Type B pancreatic cell (in vitro differentiated cells): ENCODE data around the gene BICRAL. TPM values are rescaled to one million over a fixed set of nuclear protein-coding genes. Genes with fewer than 3 reads are reported as not detected.

Experiments used
- DNase-seq: peaks from one replicate; pipeline ENCODE4 v3.0.0; 2021; ENCODE audit warnings: mixed read lengths; ENCODE audit not compliant: unreplicated experiment; ENCODE audit errors: extremely low spot score
- H3K27ac Mint-ChIP-seq: 2 replicates; pipeline ENCODE4 v1.8.0; 2021; ENCODE audit warnings: mild to moderate bottlenecking, mixed read lengths
- H3K27me3 Mint-ChIP-seq: 2 replicates; pipeline ENCODE4 v1.8.0; 2021; ENCODE audit warnings: mixed read lengths
- H3K36me3 Mint-ChIP-seq: 2 replicates; pipeline ENCODE4 v1.8.0; 2021; ENCODE audit warnings: mixed read lengths
- H3K4me1 Mint-ChIP-seq: one replicate; pipeline ENCODE4 v1.8.0; 2021; ENCODE audit warnings: mixed read lengths; ENCODE audit not compliant: unreplicated experiment
- H3K4me3 Mint-ChIP-seq: 2 replicates; pipeline ENCODE4 v1.8.0; 2021; ENCODE audit warnings: mild to moderate bottlenecking, mixed read lengths
- H3K9me3 Mint-ChIP-seq: 2 replicates; pipeline ENCODE4 v1.8.0; 2021; ENCODE audit warnings: mixed read lengths
- total RNA-seq: library from RNA; stranded (reverse); gene quantifications from 2 replicates; pipeline ENCODE4 v1.2.1, GENCODE V29; 2021; ENCODE audit warnings: low replicate concordance
- TF ChIP-seq, protein P1 (sequence below): fragments of 200-600 bp; sonication (generic); conservative IDR thresholded peaks from 2 replicates; pipeline ENCODE4 v1.5.0; 2021; ENCODE audit warnings: antibody characterized with exemption, mild to moderate bottlenecking

The BICRAL gene
- total RNA-seq, 1 donor from 2014 or later, result 9.3 TPM

DNA sequence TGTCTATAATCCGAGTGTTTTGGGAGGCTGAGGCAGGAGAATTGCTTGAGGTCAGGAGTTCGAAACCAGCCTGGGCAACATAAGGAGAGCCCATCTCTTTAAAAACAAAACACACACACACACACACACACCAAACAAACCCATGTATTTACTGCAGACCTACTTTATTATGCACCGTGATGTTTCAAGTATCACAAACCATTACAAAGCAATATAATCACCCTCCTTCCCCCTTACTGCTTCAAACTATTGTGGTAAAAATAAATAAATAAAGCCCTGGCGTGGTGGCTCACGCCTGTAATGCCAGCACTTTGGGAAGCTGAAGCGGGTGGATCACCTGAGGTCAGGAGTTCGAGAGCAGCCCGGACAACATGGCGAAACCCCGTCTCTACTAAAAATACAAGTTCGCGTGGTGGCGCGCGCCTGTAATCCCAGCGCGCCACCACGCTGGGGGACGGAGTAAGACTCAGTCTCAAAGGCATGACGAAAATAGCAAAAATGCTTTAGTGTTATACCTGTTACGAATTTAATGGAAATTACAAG is 37.4 kb upstream of the BICRAL start:
- no peak for DNase-seq
- H3K4me3 Mint-ChIP-seq, result peak overlapping the region; percentile 98
- H3K36me3 Mint-ChIP-seq, result peaks cover 7% of the 10 kb centered on the region
- H3K9me3 Mint-ChIP-seq, result no peaks in the 10 kb centered on the region
- TF ChIP-seq, protein P1, sequence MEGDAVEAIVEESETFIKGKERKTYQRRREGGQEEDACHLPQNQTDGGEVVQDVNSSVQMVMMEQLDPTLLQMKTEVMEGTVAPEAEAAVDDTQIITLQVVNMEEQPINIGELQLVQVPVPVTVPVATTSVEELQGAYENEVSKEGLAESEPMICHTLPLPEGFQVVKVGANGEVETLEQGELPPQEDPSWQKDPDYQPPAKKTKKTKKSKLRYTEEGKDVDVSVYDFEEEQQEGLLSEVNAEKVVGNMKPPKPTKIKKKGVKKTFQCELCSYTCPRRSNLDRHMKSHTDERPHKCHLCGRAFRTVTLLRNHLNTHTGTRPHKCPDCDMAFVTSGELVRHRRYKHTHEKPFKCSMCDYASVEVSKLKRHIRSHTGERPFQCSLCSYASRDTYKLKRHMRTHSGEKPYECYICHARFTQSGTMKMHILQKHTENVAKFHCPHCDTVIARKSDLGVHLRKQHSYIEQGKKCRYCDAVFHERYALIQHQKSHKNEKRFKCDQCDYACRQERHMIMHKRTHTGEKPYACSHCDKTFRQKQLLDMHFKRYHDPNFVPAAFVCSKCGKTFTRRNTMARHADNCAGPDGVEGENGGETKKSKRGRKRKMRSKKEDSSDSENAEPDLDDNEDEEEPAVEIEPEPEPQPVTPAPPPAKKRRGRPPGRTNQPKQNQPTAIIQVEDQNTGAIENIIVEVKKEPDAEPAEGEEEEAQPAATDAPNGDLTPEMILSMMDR, result no peak
- peak overlapping the region; percentile 70 for H3K27ac Mint-ChIP-seq
- peaks cover 34% of the 10 kb centered on the region for H3K4me1 Mint-ChIP-seq
- H3K27me3 Mint-ChIP-seq, result no peaks in the 10 kb centered on the region

DNA sequence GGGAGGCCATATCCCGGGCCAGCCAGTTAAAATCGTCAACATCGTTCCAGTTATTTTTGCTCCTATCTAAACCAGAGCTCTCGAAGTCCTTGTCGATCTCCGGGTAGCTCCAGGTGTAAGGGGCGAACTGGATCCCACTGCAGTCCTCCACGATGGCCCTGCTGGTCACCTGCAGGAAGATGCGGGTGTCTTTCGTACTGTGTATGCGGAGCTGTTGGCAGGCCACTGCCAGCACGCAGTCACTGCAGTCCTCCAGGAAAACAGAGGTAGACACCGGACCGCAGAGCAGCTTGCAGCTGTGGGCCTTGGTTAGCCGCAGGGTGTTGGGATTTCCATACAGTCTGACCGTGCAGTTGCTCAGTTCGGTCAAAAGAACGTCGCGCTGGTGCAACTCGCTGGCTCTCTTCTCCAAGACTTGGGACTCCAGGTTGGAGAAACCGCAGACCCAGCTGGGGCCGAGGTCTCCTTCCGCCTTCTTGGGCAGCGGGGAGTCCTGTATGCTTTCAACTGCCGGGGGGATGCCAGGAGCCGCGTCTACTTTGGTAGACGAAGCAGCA is 36.7 kb upstream of the BICRAL start:
- H3K9me3 Mint-ChIP-seq, result no peaks in the 10 kb centered on the region

DNA sequence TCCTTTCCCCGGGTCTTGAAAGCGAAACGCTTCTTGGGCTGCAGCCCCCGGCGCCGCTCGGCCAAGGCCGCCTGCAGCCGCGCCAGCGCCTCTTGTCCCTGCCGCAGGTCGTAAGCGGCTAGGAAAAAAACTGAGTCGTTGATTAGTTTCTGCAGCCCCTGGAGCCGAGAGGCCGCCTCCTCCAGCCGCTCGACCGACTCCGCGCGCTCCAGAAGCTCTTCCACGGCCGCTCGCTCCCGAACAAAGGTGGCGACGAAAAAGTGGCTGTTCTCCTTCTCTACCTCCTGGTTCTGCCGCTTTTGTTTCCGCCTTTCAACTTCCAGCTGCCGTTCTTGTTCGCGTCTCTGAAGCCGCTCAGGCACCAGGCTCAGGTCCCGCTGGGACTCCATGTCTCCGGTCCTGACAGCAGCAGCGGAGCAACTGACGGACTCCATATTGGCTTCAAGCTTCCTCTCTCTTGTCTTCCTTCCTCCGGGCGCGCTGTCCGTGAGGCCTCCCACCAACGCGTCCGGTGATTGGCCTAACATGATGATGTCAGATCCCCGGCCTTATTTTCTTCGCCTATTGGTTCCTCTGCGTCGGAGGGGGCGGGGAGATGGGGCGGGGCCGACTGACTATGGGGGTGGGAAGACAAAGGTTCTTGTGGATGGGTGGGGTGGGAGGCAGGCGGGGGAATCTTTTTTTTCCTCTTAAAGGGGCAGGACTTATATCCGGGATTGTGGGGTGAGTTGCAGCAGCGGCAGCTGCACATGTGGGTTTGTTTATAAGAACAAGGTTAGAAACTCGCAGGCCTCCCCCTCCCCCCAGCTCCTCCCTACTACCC is 36.0 kb upstream of the BICRAL start, which contains the start of gene TBCC:
TSS of gene TBCC (minus strand) at position 464 of the 823 bp plus-strand sequence. CDS start at position 434, 30 bp downstream.
- H3K9me3 Mint-ChIP-seq, result no peaks in the 10 kb centered on the region
- peaks cover 34% of the 10 kb centered on the region for H3K4me1 Mint-ChIP-seq
- no peaks in the 10 kb centered on the region for H3K27me3 Mint-ChIP-seq
- H3K4me3 Mint-ChIP-seq, result peak within 1 kb of the TSS; percentile 98
- peak within 1 kb of the TSS; percentile 98 for H3K27ac Mint-ChIP-seq
- peaks cover 7% of the 10 kb centered on the region for H3K36me3 Mint-ChIP-seq
- TF ChIP-seq, protein P1, result no peak
- DNase-seq, result peak; percentile 93

More for the DNA sequence above, 36.7 kb upstream of the BICRAL start:
- DNase-seq, result no peak
- Mint-ChIP-seq H3K4me3 (peak overlapping the region; percentile 98), H3K4me1 (peaks cover 34% of the 10 kb centered on the region), H3K36me3 (peaks cover 7% of the 10 kb centered on the region), H3K27me3 (no peaks in the 10 kb centered on the region), H3K27ac (peak overlapping the region; percentile 70)
- TF ChIP-seq, protein P1, result no peak

DNA sequence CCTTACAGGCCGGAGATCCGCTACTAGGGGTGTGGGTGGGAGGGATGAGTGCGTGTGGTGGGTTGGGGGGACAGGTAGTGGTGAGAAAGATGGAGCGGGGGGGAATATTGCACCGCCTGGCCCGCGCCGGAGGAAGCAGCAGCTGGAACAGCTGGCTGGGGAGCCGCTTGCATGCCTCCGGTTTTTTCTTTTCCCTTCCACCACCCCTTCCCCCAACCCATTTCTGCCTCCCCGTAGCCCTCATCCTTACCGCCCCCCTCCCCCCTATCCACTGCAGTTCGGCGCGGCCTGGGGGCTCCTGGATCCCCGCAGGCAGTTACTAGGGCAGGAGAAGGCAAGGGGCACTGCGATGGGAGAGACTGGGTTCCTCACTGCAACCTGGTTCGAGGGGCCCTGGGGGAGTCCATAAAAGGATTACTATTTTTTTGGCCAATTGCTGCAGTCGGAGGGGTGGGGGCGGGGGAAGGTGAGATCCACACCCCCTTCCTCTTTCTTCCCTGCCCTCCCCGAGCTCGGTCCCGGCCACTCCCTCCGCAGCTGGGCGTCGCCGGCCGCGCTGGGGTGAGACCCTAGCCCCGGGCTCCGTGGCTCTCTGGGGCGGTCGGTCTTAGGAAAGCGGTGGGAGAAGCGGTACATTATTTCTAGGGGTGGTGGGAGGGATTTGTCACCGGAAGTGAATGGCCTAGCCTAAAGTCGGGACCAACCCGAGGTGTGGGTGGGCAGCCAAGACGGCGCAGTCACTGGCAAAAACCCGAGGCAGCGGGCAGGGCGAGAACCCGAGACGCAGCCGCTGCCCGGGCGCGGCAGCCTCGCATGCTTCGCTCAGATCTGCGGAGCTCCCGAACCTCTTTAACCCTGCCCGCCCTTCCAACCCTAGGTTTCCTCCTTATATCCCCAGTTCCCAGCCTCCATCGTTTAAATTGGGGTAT is 35.1 kb upstream of the BICRAL start:
- Mint-ChIP-seq H3K9me3 (no peaks in the 10 kb centered on the region), H3K4me3 (peak overlapping the region; percentile 98), H3K27ac (peak overlapping the region; percentile 98), H3K4me1 (peaks cover 39% of the 10 kb centered on the region), H3K27me3 (no peaks in the 10 kb centered on the region), H3K36me3 (peaks cover 7% of the 10 kb centered on the region)
- TF ChIP-seq, protein P1, result no peak
- peak; percentile 91 for DNase-seq
